H1 (cell line): ENCODE measurements around the gene ADCY9. TPM values are rescaled to one million over a fixed set of nuclear protein-coding genes. Genes with fewer than 3 reads are reported as not detected.

Source experiments
- ASH2L ChIP-seq: fragments of 200-600, 300-600 bp; sonication (generic); IDR thresholded peaks from one replicate; pipeline ENCODE4 v1.7.1; 2017; ENCODE audit warnings: low read length
- CEBPB ChIP-seq: IDR thresholded peaks from 2 replicates; pipeline ENCODE4 v1.6.1; 2012; ENCODE audit warnings: low read depth, low read length
- RFX5 ChIP-seq: IDR thresholded peaks from 2 replicates; pipeline ENCODE4 v1.6.1; 2011; ENCODE audit warnings: low read depth, low read length, improper control_type of control experiment, borderline replicate concordance
- polyA plus RNA-seq, 7 experiments: library from polyadenylated mRNA; depleted of rRNA in 3 of 7; stranded (reverse) in 5 of 7; unstranded in 2 of 7; fragments of >200 nt in 5 of 7; fragments of 200-250 nt in 2 of 7; gene quantifications; 1 replicate in 5 of 7; 2 replicates in 1 of 7; 4 replicates in 1 of 7; pipeline versions ENCODE4 v1.2.1 to v1.2.3, GENCODE V29; 2011 to 2013; ENCODE audit warnings: missing spikeins in 2 of 7, mixed read lengths in 2 of 7
- total RNA-seq: library from RNA; stranded (reverse); fragmentation: NEBNext Ultra II Directional; extraction: Animal tissue kit (Norgen Biotek cat#: 25700); gene quantifications from 2 replicates; pipeline ENCODE4 v1.2.1, GENCODE V29; 2021

The ADCY9 gene
- total and polyA plus RNA-seq, 2 of the 8 experiments (the other 6 are each of a cell fraction or from before 2014, with no cell fraction given): 5.4 to 13.1 TPM

DNA sequence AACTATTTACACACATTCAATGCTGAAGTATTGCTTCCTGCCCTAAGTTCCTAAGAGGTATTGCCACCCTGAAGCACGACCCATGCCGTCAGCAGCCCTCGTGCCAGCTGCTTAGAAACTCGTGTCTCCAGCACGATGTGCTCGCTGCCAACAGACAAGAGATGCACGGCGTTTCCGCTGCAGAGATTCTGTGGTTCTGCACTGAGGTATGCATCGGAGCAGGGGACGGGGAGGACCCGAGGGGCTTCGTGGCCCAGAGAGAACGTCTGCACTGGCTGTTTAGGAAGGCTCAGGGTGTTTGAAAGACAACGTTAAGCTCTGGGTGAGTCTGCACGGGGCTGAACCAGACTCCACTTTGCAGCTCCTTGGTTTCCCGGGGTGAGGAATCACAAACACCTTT, 153.0 kb downstream of the ADCY9 start (continued):
- TF ChIP-seq ASH2L (no peak), CEBPB (no peak), RFX5 (no peak)
